Activated CD8-positive, alpha-beta T cell treated with anti-CD3 and anti-CD28 coated beads for 36 hours (primary cell): Measurements from ENCODE around the gene NRXN3. TPM values are rescaled to one million over a fixed set of nuclear protein-coding genes. Genes with fewer than 3 reads are reported as not detected.
"Not testable (repeated sequence)": the region's sequence is repeated elsewhere in the genome, so short reads cannot be mapped to it uniquely, and the experiment has no call there.

Source experiments
- ATAC-seq: fragments of 200-7000 bp; cut with Tn5 transposase; one replicate; pipeline ENCODE4 v1.10.0; 2021; ENCODE audit warnings: mild to moderate bottlenecking, moderate library complexity
- CTCF ChIA-PET: fragments of 350-600 bp; sonication (Branson Sonifier 250); formaldehyde crosslinking; loops from one replicate; lab custom pipeline; 2021; ENCODE audit warnings: antibody characterized with exemption; lab: Charles Lee
- POLR2A ChIA-PET: fragments of 350-600 bp; sonication (Branson Sonifier 250); formaldehyde crosslinking; loops from one replicate; lab custom pipeline; 2021; ENCODE audit warnings: antibody characterized with exemption; lab: Charles Lee
- DNase-seq: peaks from one replicate; pipeline ENCODE4 v3.0.0-alpha.2; 2020
- H3K27ac Mint-ChIP-seq: one replicate; pipeline ENCODE4 v1.8.0; 2021; ENCODE audit warnings: mild to moderate bottlenecking, mixed read lengths
- H3K27me3 Mint-ChIP-seq: one replicate; pipeline ENCODE4 v1.8.0; 2021; ENCODE audit warnings: mixed read lengths
- H3K36me3 Mint-ChIP-seq: one replicate; pipeline ENCODE4 v1.8.0; 2021; ENCODE audit warnings: low read depth, mixed read lengths
- H3K4me1 Mint-ChIP-seq: one replicate; pipeline ENCODE4 v1.8.0; 2021; ENCODE audit warnings: low read depth, mixed read lengths
- H3K4me3 Mint-ChIP-seq: one replicate; pipeline ENCODE4 v1.8.0; 2021; ENCODE audit warnings: mild to moderate bottlenecking, moderate library complexity, mixed read lengths
- H3K9me3 Mint-ChIP-seq: one replicate; pipeline ENCODE4 v1.8.0; 2021; ENCODE audit warnings: mixed read lengths
- intact Hi-C: fragments of 100-400 bp; cut with micrococcal nuclease; formaldehyde crosslinking; loops from one replicate; pipeline ENCODE4 v1.10.0; 2022
- total RNA-seq, 2 experiments: library from RNA; stranded (reverse); gene quantifications; one replicate each; pipeline ENCODE4 v1.2.3, GENCODE V29; 2021
- TF ChIP-seq, protein P1 (sequence below): fragments of 200-600 bp; IDR thresholded peaks from one replicate; pipeline ENCODE4 v1.8.0; 2022; ENCODE audit warnings: antibody characterized with exemption, mild to moderate bottlenecking

NRXN3 gene
- total RNA-seq, 2 experiments from 2014 or later: not detected

- Mint-ChIP-seq H3K27me3 (no peaks in the 10 kb centered on the region), H3K4me3 (no peak overlapping the region), H3K27ac (no peak overlapping the region), H3K36me3 (no peaks in the 10 kb centered on the region), H3K9me3 (no peaks in the 10 kb centered on the region), H3K4me1 (no peaks in the 10 kb centered on the region)
- peak; percentile 1 for DNase-seq
- no peak for ATAC-seq
- POLR2A ChIA-PET: no interaction called here
- TF ChIP-seq, protein P1, sequence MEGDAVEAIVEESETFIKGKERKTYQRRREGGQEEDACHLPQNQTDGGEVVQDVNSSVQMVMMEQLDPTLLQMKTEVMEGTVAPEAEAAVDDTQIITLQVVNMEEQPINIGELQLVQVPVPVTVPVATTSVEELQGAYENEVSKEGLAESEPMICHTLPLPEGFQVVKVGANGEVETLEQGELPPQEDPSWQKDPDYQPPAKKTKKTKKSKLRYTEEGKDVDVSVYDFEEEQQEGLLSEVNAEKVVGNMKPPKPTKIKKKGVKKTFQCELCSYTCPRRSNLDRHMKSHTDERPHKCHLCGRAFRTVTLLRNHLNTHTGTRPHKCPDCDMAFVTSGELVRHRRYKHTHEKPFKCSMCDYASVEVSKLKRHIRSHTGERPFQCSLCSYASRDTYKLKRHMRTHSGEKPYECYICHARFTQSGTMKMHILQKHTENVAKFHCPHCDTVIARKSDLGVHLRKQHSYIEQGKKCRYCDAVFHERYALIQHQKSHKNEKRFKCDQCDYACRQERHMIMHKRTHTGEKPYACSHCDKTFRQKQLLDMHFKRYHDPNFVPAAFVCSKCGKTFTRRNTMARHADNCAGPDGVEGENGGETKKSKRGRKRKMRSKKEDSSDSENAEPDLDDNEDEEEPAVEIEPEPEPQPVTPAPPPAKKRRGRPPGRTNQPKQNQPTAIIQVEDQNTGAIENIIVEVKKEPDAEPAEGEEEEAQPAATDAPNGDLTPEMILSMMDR: peak; percentile 43
- CTCF ChIA-PET: interaction anchor here (1.1 kb wide), 1 partner anchor 13 kb away, joined by 3 read pairs; no protein-coding TSS in a partner anchor
- intact Hi-C loops: no loop called here
Observed at GRCh38 chr14:79011091-79011919, 841.1 kb downstream of the NRXN3 start.

DNA sequence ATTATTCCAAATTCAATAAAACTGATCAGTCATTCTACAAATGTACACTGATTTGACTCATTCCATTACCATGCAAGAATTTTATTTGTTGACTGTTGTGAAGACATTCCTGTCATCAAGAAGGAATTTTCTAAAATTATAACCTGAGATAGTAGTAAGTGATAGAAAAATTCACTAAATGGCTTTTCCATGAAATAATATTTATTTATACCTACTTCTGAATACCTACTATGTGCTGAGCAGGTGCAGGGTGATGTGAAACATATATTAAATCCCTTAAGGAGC lies 841.7 kb downstream of the NRXN3 start:
- POLR2A ChIA-PET: no interaction called here
- DNase-seq (no peak), ATAC-seq (no peak)
- TF ChIP-seq, protein P1: no peak
- CTCF ChIA-PET: no interaction called here
- H3K4me1 Mint-ChIP-seq: no peaks in the 10 kb centered on the region
- intact Hi-C loops: no loop called here
- H3K36me3 Mint-ChIP-seq: no peaks in the 10 kb centered on the region
- no peaks in the 10 kb centered on the region for H3K9me3 Mint-ChIP-seq
- H3K27me3 Mint-ChIP-seq: no peaks in the 10 kb centered on the region
- H3K4me3 Mint-ChIP-seq: no peak overlapping the region
- no peak overlapping the region for H3K27ac Mint-ChIP-seq

DNA sequence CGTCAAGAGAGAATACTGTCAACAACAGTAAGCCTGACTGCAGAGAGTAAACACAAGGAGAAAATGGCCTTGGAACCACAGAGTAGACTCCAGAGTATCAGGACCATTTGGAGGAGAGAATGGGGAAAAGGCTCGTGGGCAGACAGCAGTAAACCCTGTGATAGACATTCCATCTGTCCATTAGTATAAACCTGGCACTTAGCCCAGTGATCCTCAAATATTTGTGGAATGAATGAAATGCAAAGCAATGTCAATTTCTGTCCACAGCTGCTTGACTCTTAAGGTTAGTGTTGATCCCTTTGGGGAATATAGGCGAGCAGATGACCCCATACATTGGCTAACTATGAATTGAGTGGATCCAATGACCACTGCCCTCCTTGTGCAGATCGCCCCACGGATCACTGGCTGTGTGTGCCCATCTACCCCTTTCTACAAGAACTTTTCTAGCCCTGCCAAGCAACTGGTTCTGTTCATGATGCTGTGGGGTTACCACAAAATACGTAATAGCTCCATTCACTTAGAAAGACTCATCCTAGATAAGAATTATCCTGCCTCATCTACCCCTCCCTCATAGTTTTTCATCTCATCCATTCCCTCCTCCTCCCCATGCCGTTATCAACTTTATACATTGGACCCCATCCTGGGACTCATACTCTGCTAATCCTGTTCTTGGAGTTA lies 846.8 kb downstream of the NRXN3 start:
- DNase-seq (no peak), ATAC-seq (no peak)
- intact Hi-C loops: no loop called here
- H3K4me3 Mint-ChIP-seq: no peak overlapping the region
- no peaks in the 10 kb centered on the region for H3K27me3 Mint-ChIP-seq
- ChIA-PET POLR2A (no interaction called here), CTCF (no interaction called here)
- H3K4me1 Mint-ChIP-seq: no peaks in the 10 kb centered on the region
- no peaks in the 10 kb centered on the region for H3K9me3 Mint-ChIP-seq
- no peaks in the 10 kb centered on the region for H3K36me3 Mint-ChIP-seq
- no peak overlapping the region for H3K27ac Mint-ChIP-seq
- TF ChIP-seq, protein P1: no peak

- H3K27ac Mint-ChIP-seq: no peak overlapping the region
- ATAC-seq (no peak), DNase-seq (no peak)
- H3K9me3 Mint-ChIP-seq: no peaks in the 10 kb centered on the region
- H3K36me3 Mint-ChIP-seq: no peaks in the 10 kb centered on the region
- TF ChIP-seq, protein P1: no peak
- no peaks in the 10 kb centered on the region for H3K27me3 Mint-ChIP-seq
- H3K4me3 Mint-ChIP-seq: no peak overlapping the region
- intact Hi-C loops: no loop called here
- ChIA-PET CTCF (no interaction called here), POLR2A (no interaction called here)
- H3K4me1 Mint-ChIP-seq: no peaks in the 10 kb centered on the region
Observed at GRCh38 chr14:79017561-79017960, 847.4 kb downstream of the NRXN3 start.

- ATAC-seq: no peak
- CTCF ChIA-PET: no interaction called here
- Mint-ChIP-seq H3K4me3 (no peak overlapping the region), H3K27me3 (no peaks in the 10 kb centered on the region), H3K27ac (no peak overlapping the region), H3K4me1 (no peaks in the 10 kb centered on the region), H3K36me3 (no peaks in the 10 kb centered on the region), H3K9me3 (no peaks in the 10 kb centered on the region)
- TF ChIP-seq, protein P1: no peak
- POLR2A ChIA-PET: no interaction called here
- DNase-seq: no peak
- intact Hi-C loops: no loop called here
Observed at GRCh38 chr14:79018836-79019235, 848.7 kb downstream of the NRXN3 start.

GRCh38 chr14:79019898-79020297 lies 849.7 kb downstream of the NRXN3 start:
- CTCF ChIA-PET, POLR2A ChIA-PET, H3K36me3 Mint-ChIP-seq, H3K4me1 Mint-ChIP-seq, H3K27me3 Mint-ChIP-seq, DNase-seq, H3K27ac Mint-ChIP-seq, intact Hi-C loops, H3K9me3 Mint-ChIP-seq, H3K4me3 Mint-ChIP-seq, ATAC-seq: not testable (repeated sequence)
